ENCODE data around the gene LDHAL6B. TPM values are rescaled to one million over a fixed set of nuclear protein-coding genes. Genes with fewer than 3 reads are reported as not detected.
"Not testable (repeated sequence)": the region's sequence is repeated elsewhere in the genome, so short reads cannot be mapped to it uniquely, and the experiment has no call there.

The LDHAL6B gene
- total RNA-seq, result not detected
- long read RNA-seq, result 0 reads

DNA sequence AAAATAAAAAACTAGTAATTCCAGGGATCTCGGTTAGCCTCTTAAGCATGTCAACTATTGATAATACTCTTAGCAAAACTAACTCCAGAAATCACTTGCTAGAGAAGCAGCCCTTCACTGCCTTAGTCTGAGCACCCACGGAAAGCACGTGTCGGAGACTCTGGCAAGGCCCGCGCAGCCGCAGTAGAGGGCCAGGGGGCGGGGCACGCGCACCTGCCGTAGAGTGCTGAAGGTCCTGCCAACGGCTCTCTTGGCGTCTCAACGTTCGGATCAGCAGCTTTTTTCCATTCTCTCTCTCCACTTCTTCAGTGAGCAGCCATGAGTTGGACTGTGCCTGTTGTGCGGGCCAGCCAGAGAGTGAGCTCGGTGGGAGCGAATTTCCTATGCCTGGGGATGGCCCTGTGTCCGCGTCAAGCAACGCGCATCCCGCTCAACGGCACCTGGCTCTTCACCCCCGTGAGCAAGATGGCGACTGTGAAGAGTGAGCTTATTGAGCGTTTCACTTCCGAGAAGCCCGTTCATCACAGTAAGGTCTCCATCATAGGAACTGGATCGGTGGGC lies at the start of gene LDHAL6B:
Gene LDHAL6B (plus strand): TSS at position 221 of the 561 bp plus-strand sequence. CDS start 98 bp downstream, at position 319.
- intact Hi-C loops (cut with micrococcal nuclease), result no loop called here
- ATAC-seq, result no peak
- DNase-seq, result no peak

DNA sequence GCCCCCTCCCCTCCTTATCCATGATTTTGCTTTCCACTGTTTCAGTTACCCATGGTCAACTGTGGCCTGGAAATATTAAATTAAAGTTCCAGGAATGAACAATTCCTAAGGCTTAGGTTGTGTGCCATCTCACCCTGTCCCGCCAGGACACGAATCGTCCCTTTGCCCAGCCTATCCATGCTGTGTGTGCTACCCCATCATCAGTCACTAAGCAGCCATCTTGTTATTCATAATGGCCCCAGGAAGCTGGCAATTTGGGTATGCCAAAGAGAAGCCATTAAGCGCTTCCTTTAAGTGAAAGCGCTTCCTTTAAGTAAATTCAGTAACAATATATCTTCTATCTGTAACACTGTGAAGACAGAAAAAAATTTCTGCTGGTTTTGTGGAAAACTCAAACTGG lies 49.2 kb upstream of the LDHAL6B start:
- no peak for ATAC-seq
- intact Hi-C loops (cut with micrococcal nuclease), result no loop called here
- DNase-seq, result no peak

DNA sequence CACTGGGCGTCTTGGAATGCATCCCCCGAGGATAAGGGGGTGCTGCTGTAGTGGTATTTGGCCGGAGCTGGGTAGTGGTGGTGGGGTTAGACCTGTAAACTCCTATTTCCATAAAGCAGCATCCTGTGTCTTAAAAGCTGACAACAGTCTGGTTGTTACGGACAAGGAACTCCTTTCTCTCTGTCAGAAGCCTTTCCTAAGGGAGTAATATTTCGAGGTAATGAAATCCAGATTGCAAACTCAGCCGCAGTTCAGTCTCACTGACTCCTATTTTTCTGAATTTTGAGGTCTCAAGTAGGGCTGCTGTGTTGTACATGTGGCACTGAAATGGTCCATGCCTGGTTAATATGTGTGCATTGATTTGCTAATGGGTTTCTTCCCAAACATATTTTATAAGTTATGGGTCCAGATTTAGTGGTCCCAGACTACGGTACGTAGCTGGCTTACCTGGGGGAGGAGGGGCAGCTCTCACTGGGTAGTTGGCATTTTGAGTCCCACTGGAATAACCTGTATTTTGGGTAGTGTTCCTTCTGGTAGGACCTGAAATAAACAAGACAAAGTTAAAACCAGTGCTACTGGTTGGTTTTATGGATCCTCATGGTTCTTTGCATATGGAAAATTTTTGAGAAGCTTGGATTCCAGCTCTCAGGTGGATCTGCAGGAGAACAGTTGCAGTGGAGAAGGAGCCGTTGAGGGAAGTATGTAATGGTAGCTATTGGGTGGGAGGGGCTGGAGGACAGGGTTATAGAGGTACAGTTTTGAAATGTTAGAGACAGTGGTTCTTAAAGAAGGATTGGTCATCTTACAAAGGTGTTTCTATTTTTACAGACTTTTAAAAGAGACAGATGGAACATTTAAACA lies 48.6 kb upstream of the LDHAL6B start:
- no peak for ATAC-seq
- intact Hi-C loops (cut with micrococcal nuclease), result no loop called here
- DNase-seq, result no peak

DNA sequence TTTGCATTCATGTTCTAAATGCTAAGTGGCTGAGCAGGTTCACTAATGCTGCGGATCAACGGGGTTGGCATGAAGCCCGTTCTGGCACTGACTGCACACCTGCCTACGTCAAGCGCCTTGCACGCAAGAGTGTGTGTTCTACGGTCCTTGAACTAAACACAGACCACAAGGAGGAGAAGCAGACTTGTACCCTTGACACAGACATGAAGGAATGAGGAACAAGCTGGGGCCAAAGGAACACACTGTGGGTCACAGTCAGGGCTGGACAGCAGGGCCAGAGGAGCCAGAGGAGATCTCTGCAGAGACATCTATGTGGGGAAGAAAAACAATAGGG lies 48.0 kb upstream of the LDHAL6B start:
- intact Hi-C loops (cut with micrococcal nuclease), result no loop called here
- DNase-seq, result no peak
- ATAC-seq, result no peak

DNA sequence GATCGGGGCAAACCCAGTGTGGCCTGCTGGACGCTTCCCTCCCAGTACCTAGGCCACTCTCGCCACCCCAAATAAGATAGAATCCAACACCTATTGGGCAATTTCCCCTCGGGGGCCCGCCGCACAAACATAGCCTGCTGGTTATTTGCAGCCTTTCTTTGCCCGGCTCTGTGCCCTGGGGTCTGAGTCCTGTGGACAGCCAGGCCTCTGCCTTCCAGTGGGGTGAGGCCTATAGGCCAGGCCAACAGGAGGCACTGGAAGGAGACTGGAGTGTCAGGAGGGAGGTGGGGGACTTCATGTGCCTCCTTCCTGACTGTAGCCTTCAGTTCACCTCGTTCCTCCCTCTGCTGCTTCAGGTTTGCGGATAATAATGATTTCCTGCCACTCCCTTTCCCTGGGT lies 47.4 kb upstream of the LDHAL6B start:
- ATAC-seq (no peak), DNase-seq (no peak)
- intact Hi-C loops (cut with micrococcal nuclease), result no loop called here

DNA sequence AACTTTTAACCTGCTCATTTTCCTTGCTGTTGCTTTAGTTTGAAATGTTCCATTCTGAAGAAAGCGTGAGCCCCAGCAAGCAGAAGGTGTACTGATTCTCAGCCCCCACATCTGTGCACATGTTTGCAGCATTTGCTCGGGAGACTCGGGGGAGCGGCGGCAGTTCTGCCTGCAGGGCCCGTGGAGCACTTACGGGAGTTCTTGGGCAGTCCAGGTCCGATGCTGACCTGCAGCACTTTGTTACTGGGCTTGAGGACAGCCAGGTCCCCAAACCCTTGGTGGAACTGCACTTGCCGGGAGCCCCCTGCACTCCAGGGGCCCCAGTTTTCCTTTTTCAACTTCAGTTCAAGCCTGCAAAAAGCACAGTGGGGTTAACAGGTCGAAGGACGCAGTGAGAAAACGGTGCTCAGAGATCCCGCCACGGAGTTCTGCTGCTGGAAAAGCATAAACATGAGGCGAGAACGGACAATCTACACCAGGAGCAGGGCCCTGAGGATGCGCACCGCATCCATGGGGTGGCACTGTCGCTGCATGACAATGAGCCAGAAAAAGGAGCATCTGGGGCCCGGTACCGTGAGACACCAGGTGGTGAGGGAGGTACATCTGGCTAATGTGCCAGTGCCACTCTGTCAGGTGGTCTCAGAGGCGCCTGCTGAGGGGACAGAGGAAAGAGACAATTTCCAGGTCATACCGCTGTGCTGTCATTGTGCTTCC lies 45.6 kb upstream of the LDHAL6B start:
- no peak for DNase-seq
- intact Hi-C loops (cut with micrococcal nuclease), result no loop called here
- peak; percentile 19 for ATAC-seq

DNA sequence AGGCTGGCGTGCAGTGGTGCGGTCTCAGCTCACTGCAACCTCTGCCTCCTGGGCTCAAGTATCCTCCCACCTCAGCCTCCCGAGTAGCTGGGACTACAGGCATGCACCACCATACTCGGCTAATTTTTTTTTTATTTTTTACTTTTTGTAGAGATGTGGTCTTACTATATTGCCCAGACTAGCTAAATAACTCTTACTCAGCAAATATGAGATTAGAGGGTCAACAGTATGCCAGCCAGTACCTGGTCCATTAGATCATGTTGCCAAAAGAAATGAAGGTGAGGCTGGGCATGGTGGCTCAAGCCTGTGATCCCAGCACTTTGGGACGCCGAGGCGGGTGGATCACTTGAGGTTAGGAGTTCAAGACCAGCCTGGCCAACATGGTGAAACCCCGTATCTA lies 44.6 kb upstream of the LDHAL6B start:
- DNase-seq; intact Hi-C loops (cut with micrococcal nuclease): not testable (repeated sequence)

GRCh38 chr15:59165726-59166125 lies 40.9 kb upstream of the LDHAL6B start:
- ATAC-seq (no peak), DNase-seq (no peak)
- intact Hi-C loops (cut with micrococcal nuclease), result no loop called here

More for the DNA sequence above, 44.6 kb upstream of the LDHAL6B start:
- not testable (repeated sequence) for ATAC-seq

DNA sequence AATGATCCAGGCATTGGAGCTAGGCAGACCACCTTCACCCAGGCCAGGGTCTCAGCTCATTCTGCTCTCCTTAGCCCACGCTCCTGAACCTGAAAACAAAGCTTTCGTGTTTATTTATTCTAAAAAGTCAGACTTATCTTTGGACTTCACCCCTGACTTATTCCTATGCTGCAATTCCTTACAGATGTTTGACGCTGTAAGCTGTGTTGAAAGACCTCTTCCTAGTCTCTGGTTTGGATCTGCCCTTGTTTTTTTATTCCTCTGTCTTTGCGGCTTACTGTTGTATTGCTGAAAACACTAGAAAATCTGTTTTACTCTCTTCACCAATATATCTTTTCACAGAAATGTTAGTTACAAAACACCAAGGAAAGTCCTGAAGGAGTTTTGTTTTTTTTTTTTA lies 40.5 kb upstream of the LDHAL6B start:
- no peak for ATAC-seq
- no peak for DNase-seq
- intact Hi-C loops (cut with micrococcal nuclease), result no loop called here

GRCh38 chr15:59166601-59167265 lies 39.9 kb upstream of the LDHAL6B start:
- ATAC-seq (no peak), DNase-seq (no peak)
- intact Hi-C loops (cut with micrococcal nuclease), result no loop called here

DNA sequence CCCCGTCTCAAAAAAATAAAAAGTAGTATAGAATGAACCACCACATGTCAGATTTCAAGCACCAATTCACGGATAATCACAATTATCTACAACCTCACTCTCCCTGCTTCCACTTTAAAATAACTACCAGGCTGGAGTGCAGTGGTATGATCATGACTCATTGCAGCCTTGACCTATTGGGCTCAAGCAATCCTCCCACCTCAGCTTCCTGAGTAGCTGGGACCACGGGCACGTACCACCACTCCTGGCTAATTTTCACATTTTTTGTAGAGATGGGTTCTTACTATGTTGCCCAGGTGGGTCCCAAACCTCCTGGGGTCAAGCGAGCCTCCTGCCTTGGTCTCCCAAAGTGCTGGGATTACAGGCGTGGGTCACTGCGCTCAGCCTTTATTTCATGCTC lies 38.1 kb upstream of the LDHAL6B start:
- ATAC-seq (no peak), DNase-seq (no peak)
- intact Hi-C loops (cut with micrococcal nuclease), result no loop called here

- intact Hi-C loops (cut with micrococcal nuclease), result no loop called here
- ATAC-seq, result peak; percentile 34
- no peak for DNase-seq
Observed at GRCh38 chr15:59169251-59169708, 37.4 kb upstream of the LDHAL6B start.

GRCh38 chr15:59170295-59171066 lies 36.2 kb upstream of the LDHAL6B start:
- intact Hi-C loops (cut with micrococcal nuclease), result loop anchor here (10.0 kb wide), 1 partner anchor 324 kb away; no protein-coding TSS in a partner anchor
- ATAC-seq (no peak), DNase-seq (no peak)

- ATAC-seq, result no peak
- DNase-seq, result no peak
- intact Hi-C loops (cut with micrococcal nuclease), result loop anchor here (10.0 kb wide), 1 partner anchor 324 kb away; no protein-coding TSS in a partner anchor
Observed at GRCh38 chr15:59171067-59171397, 35.6 kb upstream of the LDHAL6B start.

DNA sequence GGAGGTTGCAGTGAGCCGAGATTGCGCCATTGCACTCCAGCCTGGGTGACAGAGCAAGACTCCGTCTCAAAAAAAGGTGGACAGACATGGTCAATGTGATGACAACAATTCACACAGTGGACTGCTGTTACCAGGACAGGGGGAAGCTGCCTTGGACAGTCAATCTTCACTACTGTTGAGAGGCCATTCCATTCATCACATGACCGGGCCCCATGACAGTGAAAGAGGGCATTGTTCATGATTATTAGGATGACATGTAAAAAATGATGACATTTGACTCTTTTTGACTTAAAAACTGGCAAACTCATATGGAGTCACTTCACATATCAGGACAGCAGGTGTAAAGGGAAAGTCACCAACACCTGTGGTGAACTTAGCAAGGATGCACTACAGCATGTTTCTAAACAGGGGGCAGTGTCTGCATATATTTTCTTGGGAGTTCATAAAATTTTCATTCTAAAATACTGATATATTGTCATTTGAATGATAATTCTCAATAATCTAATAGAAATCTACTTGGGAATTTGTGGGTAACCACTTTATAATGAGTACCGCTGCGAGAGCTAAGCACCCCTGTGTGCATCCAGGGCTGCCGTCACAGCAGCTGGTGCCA lies 34.2 kb upstream of the LDHAL6B start:
- intact Hi-C loops (cut with micrococcal nuclease), result loop anchor here (10.0 kb wide), 1 partner anchor 322 kb away; no protein-coding TSS in a partner anchor
- no peak for DNase-seq

GRCh38 chr15:59173194-59173593 lies 33.4 kb upstream of the LDHAL6B start:
- intact Hi-C loops (cut with micrococcal nuclease), result loop anchor here (10.0 kb wide), 1 partner anchor 322 kb away; no protein-coding TSS in a partner anchor
- ATAC-seq (no peak), DNase-seq (no peak)

More for the DNA sequence above, 34.2 kb upstream of the LDHAL6B start:
- ATAC-seq, result no peak

DNA sequence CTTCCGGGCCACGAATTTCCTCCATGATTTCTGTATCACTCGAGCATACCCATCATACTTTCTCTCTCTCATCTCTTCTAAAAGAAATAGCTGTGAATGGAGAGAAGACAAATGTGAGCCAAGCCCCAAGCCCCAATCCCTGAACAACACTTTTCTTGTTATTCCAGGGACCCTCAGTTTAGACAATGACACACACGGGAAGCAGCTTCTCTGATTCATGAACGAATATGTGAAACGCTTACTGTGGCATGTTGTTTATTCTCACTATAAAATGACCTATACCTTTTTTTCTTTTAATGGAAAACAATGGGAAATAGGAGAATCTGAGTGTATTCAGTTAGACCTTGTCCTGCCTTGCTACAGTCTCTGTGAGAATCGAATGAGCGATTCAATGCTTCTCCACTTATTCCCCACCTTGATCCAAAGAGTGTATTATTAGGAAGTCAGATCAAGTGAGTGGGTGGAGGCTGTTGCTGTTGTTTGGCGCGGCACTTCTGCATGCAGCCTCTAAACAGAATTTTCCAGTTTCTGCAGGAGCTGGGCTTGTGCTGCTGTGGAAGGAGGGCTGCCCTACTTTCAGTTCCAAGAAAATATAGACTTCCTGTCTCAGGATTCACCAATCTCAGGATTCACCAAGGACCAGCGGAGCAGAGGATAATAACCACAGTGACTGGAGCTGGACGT lies 32.4 kb upstream of the LDHAL6B start:
- ATAC-seq, result peak; percentile 39
- no peak for DNase-seq
- intact Hi-C loops (cut with micrococcal nuclease), result loop anchor here (10.0 kb wide), 1 partner anchor 321 kb away; no protein-coding TSS in a partner anchor

All from left ventricle myocardium superior (tissue), 1 donor.